ENCODE results near the gene NLRC5.

DNA sequence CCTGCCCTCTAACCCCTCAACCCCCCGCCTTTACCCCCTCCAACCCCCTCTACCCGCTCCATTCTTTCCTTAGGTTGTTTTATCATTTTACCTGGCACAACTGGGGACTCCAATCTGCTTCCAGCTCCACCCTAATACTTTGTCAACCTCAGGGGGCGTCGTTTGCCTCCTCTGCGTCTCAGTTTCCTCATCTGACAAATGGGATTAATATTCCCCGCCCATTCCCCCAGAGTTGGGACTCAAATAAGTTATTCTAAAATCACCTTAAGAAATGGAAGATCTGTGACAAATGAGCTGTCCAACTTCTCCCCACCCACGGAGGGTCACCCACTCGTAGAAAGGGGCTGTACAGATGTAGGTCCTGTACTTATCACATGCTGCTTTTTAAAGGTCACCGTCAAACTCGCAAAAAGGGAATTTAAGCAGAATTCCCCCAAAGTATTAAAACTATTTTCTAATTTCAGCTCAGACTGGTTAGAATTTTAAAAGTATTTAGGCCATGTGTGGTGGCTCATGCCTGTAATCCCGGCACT lies 62.4 kb downstream of the NLRC5 start:
- TF ChIP-seq GATA3 (IDR thresholded peaks at IDR 0.05; ENCODE audit: low read depth, low read length) (no peak), GATA2 (IDR thresholded peaks at IDR 0.05; ENCODE audit: low read depth, low read length) (no peak)

Measured in SH-SY5Y (cell line).